HepG2 (cell line): ENCODE data around the gene AUTS2. TPM values are rescaled to one million over a fixed set of nuclear protein-coding genes. Genes with fewer than 3 reads are reported as not detected.

Experiments used
- ATAC-seq: fragments of 200-7000 bp; cut with Tn5 transposase; 3 replicates; pipeline ENCODE4 v1.9.1; 2020; ENCODE audit warnings: mild to moderate bottlenecking, moderate library complexity
- BruUV-seq: library from RNA; stranded (reverse); fragments of 400-500 nt; replicated peaks from 2 replicates; lab custom pipeline; 2021; lab: Mats Ljungman, UMichigan
- CTCF ChIA-PET: fragments of 300-600 bp; formaldehyde crosslinking; extraction: SDS; loops from one replicate; lab custom pipeline; 2021; ENCODE audit warnings: low total read pairs, inconsistent platforms, low intra/inter-chr PET ratio; lab: Yijun Ruan, JAX
- POLR2A ChIA-PET: fragments of 350-600 bp; sonication (Branson Sonifier 250); formaldehyde crosslinking; loops from one replicate; lab custom pipeline; 2020; ENCODE audit warnings: antibody characterized with exemption, inconsistent platforms; lab: Yijun Ruan, JAX
- DNase-seq: peaks from one replicate; pipeline ENCODE4 v3.0.0-alpha.2; 2015; ENCODE audit warnings: low spot score
- FAIRE-seq: peaks from 3 replicates; lab custom pipeline; 2011; peaks lifted over from hg19 to GRCh38; lab: Jason Lieb, UNC
- H2AFZ ChIP-seq: one replicate; pipeline ENCODE4 v1.6.1; 2011; ENCODE audit warnings: low read length, inconsistent platforms
- H3K27ac ChIP-seq: fragments of 300-600 bp; 3 replicates; pipeline ENCODE4 v1.8.0; 2011; ENCODE audit warnings: mixed run types, mild to moderate bottlenecking, mixed read lengths, low read length, inconsistent platforms; ENCODE audit not compliant: insufficient read depth; ENCODE audit errors: extremely low read length
- H3K27me3 ChIP-seq, 2 experiments: fragments of 200-600 bp in 1 of 2; 2 replicates in 1 of 2; 3 replicates in 1 of 2; pipeline versions ENCODE4 v1.6.0 to v1.8.0; 2011; ENCODE audit warnings: low read length in 2 of 2, mild to moderate bottlenecking in 2 of 2, moderate library complexity in 2 of 2, inconsistent platforms in 1 of 2; ENCODE audit not compliant: insufficient read depth in 2 of 2, control insufficient read depth in 1 of 2
- H3K36me3 ChIP-seq, 2 experiments: fragments of 200-600 bp in 1 of 2; replicated peaks in 1 of 2; 2 replicates in 1 of 2; 3 replicates in 1 of 2; pipeline versions ENCODE4 v1.5.1 to v1.8.0; 2011; ENCODE audit warnings: low read length in 2 of 2, inconsistent platforms in 1 of 2; ENCODE audit not compliant: insufficient read depth in 2 of 2, control insufficient read depth in 1 of 2
- H3K4me1 ChIP-seq: 2 replicates; pipeline ENCODE4 v1.5.1; 2012; ENCODE audit warnings: low read length, inconsistent platforms; ENCODE audit not compliant: insufficient read depth
- H3K4me2 ChIP-seq: 2 replicates; pipeline ENCODE4 v1.6.0; 2011; ENCODE audit warnings: low read depth, low read length, inconsistent platforms
- H3K4me3 ChIP-seq, 3 experiments: fragments of 200-600 bp in 1 of 3; sonication (generic), shearing (Covaris generic) in 1 of 3; replicated peaks in 1 of 3; 2 replicates each; pipeline ENCODE4 v1.5.1; 2011 to 2016; ENCODE audit warnings: low read length in 3 of 3, inconsistent platforms in 2 of 3, low read depth in 2 of 3, mild to moderate bottlenecking in 2 of 3, control low read depth in 1 of 3, mixed read lengths in 1 of 3; ENCODE audit not compliant: insufficient read depth in 1 of 3
- H3K79me2 ChIP-seq: one replicate; pipeline ENCODE4 v1.6.1; 2011; ENCODE audit warnings: low read length, inconsistent platforms; ENCODE audit not compliant: insufficient read depth
- H3K9ac ChIP-seq: 2 replicates; pipeline ENCODE4 v1.6.0; 2011; ENCODE audit warnings: mild to moderate bottlenecking, low read depth, low read length, inconsistent platforms; ENCODE audit not compliant: insufficient read depth
- H3K9me3 ChIP-seq: 2 replicates; pipeline ENCODE4 v1.5.1; 2012; ENCODE audit warnings: mild to moderate bottlenecking, low read length
- H4K20me1 ChIP-seq: 2 replicates; pipeline ENCODE4 v1.6.0; 2011; ENCODE audit warnings: inconsistent platforms, mild to moderate bottlenecking, low read length, moderate library complexity; ENCODE audit not compliant: insufficient read depth
- CC2D1A ChIP-seq: sonication (generic); formaldehyde crosslinking; IDR thresholded peaks from 2 replicates; pipeline ENCODE4 v1.8.1; 2023; ENCODE audit warnings: mild to moderate bottlenecking, missing genetic modification reagents
- KDM2A ChIP-seq: sonication (generic); formaldehyde crosslinking; IDR thresholded peaks from 2 replicates; pipeline ENCODE4 v1.4.0; 2020; ENCODE audit warnings: low read depth, missing genetic modification reagents, borderline replicate concordance
- KDM4B ChIP-seq: sonication (generic); formaldehyde crosslinking; IDR thresholded peaks from 2 replicates; pipeline ENCODE4 v1.4.0; 2020; ENCODE audit warnings: missing genetic modification reagents
- KMT2B ChIP-seq: IDR thresholded peaks from 2 replicates; pipeline ENCODE4 v1.6.1; 2016; ENCODE audit warnings: missing genetic modification reagents, missing compliant biosample characterization
- MIXL1 ChIP-seq: IDR thresholded peaks from 2 replicates; pipeline ENCODE4 v1.6.1; 2016
- SALL1 ChIP-seq: sonication (generic); formaldehyde crosslinking; IDR thresholded peaks from 2 replicates; pipeline ENCODE4 v1.8.0; 2022; ENCODE audit warnings: mild to moderate bottlenecking, missing genetic modification reagents
- ZEB1 ChIP-seq: IDR thresholded peaks from 2 replicates; pipeline ENCODE4 v1.6.1; 2012; ENCODE audit warnings: mild to moderate bottlenecking, low read depth, inconsistent platforms; ENCODE audit not compliant: insufficient replicate concordance
- ZMYM2 ChIP-seq: sonication (generic); formaldehyde crosslinking; IDR thresholded peaks from 2 replicates; pipeline ENCODE4 v1.8.0; 2022; ENCODE audit warnings: mild to moderate bottlenecking, missing genetic modification reagents
- ZNF17 ChIP-seq: sonication (generic); formaldehyde crosslinking; IDR thresholded peaks from 2 replicates; pipeline ENCODE4 v1.5.0; 2020; ENCODE audit warnings: mild to moderate bottlenecking, missing genetic modification reagents
- WGBS: methylation state at CpG from one replicate; pipeline ENCODE4 v1.1.6; 2017; ENCODE audit warnings: low lambda C conversion rate; 5-methylcytosine and 5-hydroxymethylcytosine counted together
- in situ Hi-C: cut with HindIII; loops from 2 replicates; pipeline ENCODE4 v1.10.0; 2017; ENCODE audit warnings: low pct_unique_long_range_greater_than_20kb; ENCODE audit not compliant: extremely low pct_ligation_motif_present
- intact Hi-C: fragments of 100-400 bp; cut with micrococcal nuclease; formaldehyde crosslinking; loops from one replicate; pipeline ENCODE4 v1.10.0; 2022; ENCODE audit not compliant: unreplicated experiment
- polyA plus RNA-seq, 8 experiments: library from polyadenylated mRNA; depleted of rRNA in 3 of 8; stranded (reverse) in 7 of 8; unstranded in 1 of 8; fragments of >200 nt; fragmentation: Illumina TruSeq in 4 of 8; extraction: Trizol in 4 of 8; gene quantifications; 2 replicates each; pipeline versions ENCODE4 v1.2.1 to v1.2.3, GENCODE V29; 2011 to 2016; ENCODE audit warnings: low read depth in 4 of 8, missing spikeins in 1 of 8, mixed read lengths in 1 of 8; ENCODE audit not compliant: insufficient read depth in 1 of 8
- total RNA-seq, 5 experiments: library from RNA; depleted of rRNA; stranded (reverse); fragments of >200 nt; fragmentation: Illumina TruSeq; extraction: Trizol; gene quantifications; 2 replicates each; pipeline ENCODE4 v1.2.3, GENCODE V29; 2016; ENCODE audit warnings: low read depth in 1 of 5
- TF ChIP-seq, protein P1 (sequence below): sonication (generic); formaldehyde crosslinking; IDR thresholded peaks from 2 replicates; pipeline ENCODE4 v1.8.0; 2022; ENCODE audit warnings: mild to moderate bottlenecking, missing genetic modification reagents, borderline replicate concordance
- TF ChIP-seq, protein P2 (sequence below): sonication (generic); formaldehyde crosslinking; IDR thresholded peaks from 2 replicates; pipeline ENCODE4 v1.4.0; 2020; ENCODE audit warnings: missing genetic modification reagents
- TF ChIP-seq, protein P3 (sequence below): sonication (generic); formaldehyde crosslinking; IDR thresholded peaks from 2 replicates; pipeline ENCODE4 v1.4.0; 2020; ENCODE audit warnings: low read depth, mild to moderate bottlenecking, missing genetic modification reagents

The AUTS2 gene
- total and polyA plus RNA-seq, 2 of the 13 experiments (the other 11 are each of a cell fraction or from before 2014, with no cell fraction given): 0.38 TPM; not detected in 1

DNA sequence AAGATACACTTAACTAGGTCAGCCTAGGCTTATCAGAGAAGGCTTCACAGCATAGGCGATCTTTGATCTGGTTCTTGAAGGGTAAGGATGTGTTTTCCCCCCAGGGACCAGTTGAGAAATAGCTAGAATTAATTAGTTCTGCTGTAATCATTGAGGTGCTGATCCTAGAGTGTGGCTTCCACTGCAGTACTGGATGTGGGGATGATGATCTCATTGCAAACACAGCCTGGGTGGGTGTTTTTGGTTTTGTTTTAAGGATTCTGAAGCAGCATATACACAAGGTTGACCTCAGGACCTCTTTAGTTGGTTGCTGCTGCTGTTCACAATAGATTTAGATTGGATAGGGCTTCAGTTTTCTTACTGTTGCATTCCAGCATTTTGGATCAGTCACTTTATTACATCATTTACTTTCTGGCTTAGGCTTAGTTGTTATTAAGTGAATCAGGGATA lies 159.7 kb downstream of the AUTS2 start:
- Histone ChIP-seq H3K9me3 (no peaks in the 10 kb centered on the region), H3K36me3 (no peaks in the 10 kb centered on the region), H3K79me2 (no peaks in the 10 kb centered on the region), H3K4me1 (no peaks in the 10 kb centered on the region), H3K27me3 (no peaks in the 10 kb centered on the region), H4K20me1 (no peaks in the 10 kb centered on the region), H3K9ac (no peak overlapping the region), H3K4me2 (no peak overlapping the region), H2AFZ (no peak overlapping the region), H3K27ac (no peak overlapping the region), H3K4me3 (no peak overlapping the region)
- WGBS: 0% methylated on average over 1 of the region's 1 CpG
- in situ Hi-C loops: no loop called here
- no TSS peak for BruUV-seq
- TF ChIP-seq, protein P1, sequence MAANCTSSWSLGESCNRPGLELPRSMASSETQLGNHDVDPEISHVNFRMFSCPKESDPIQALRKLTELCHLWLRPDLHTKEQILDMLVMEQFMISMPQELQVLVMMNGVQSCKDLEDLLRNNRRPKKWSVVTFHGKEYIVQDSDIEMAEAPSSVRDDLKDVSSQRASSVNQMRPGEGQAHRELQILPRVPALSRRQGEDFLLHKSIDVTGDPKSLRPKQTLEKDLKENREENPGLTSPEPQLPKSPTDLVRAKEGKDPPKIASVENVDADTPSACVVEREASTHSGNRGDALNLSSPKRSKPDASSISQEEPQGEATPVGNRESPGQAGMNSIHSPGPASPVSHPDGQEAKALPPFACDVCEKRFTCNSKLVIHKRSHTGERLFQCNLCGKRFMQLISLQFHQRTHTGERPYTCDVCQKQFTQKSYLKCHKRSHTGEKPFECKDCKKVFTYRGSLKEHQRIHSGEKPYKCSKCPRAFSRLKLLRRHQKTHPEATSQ (CRISPR knock-in tag): no peak
- TF ChIP-seq ZMYM2 (no peak), ZNF17 (CRISPR knock-in tag) (no peak), MIXL1 (CRISPR knock-in tag) (no peak), KDM2A (CRISPR knock-in tag) (no peak), ZEB1 (no peak), SALL1 (no peak), KMT2B (CRISPR knock-in tag) (no peak), CC2D1A (CRISPR knock-in tag) (no peak), KDM4B (no peak)
- TF ChIP-seq, protein P2, sequence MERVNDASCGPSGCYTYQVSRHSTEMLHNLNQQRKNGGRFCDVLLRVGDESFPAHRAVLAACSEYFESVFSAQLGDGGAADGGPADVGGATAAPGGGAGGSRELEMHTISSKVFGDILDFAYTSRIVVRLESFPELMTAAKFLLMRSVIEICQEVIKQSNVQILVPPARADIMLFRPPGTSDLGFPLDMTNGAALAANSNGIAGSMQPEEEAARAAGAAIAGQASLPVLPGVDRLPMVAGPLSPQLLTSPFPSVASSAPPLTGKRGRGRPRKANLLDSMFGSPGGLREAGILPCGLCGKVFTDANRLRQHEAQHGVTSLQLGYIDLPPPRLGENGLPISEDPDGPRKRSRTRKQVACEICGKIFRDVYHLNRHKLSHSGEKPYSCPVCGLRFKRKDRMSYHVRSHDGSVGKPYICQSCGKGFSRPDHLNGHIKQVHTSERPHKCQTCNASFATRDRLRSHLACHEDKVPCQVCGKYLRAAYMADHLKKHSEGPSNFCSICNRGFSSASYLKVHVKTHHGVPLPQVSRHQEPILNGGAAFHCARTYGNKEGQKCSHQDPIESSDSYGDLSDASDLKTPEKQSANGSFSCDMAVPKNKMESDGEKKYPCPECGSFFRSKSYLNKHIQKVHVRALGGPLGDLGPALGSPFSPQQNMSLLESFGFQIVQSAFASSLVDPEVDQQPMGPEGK: no peak
- TF ChIP-seq, protein P3, sequence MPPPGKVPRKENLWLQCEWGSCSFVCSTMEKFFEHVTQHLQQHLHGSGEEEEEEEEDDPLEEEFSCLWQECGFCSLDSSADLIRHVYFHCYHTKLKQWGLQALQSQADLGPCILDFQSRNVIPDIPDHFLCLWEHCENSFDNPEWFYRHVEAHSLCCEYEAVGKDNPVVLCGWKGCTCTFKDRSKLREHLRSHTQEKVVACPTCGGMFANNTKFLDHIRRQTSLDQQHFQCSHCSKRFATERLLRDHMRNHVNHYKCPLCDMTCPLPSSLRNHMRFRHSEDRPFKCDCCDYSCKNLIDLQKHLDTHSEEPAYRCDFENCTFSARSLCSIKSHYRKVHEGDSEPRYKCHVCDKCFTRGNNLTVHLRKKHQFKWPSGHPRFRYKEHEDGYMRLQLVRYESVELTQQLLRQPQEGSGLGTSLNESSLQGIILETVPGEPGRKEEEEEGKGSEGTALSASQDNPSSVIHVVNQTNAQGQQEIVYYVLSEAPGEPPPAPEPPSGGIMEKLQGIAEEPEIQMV (CRISPR knock-in tag): no peak
- DNase-seq: no peak
- CTCF ChIA-PET: no interaction called here
- FAIRE-seq: no peak
- POLR2A ChIA-PET: no interaction called here
- intact Hi-C loops: no loop called here
- ATAC-seq: no peak
